Transverse colon (tissue), 4 donors: ENCODE measurements around the gene ARPC1A. TPM values are rescaled to one million over a fixed set of nuclear protein-coding genes. Genes with fewer than 3 reads are reported as not detected.
A peak's percentile ranks its signal among the peaks of the same experiment; 100 is the strongest.
"Not testable (repeated sequence)": the region's sequence is repeated elsewhere in the genome, so short reads cannot be mapped to it uniquely, and the experiment has no call there.

Experiments used
- DNase-seq: peaks from one replicate; pipeline ENCODE4 v3.0.0-alpha.2; 2019
- H3K27ac ChIP-seq, 4 donors: fragments of 200-600 bp; sonication (generic); 2 replicates each; pipeline ENCODE4 v1.5.1; 2016 to 2018; ENCODE audit warnings: inconsistent platforms in 4 of 4
- H3K27me3 ChIP-seq: fragments of 200-600 bp; sonication (generic); 2 replicates; pipeline ENCODE4 v1.5.1; 2017; ENCODE audit warnings: inconsistent platforms
- H3K36me3 ChIP-seq, 4 donors: fragments of 200-600 bp; sonication (generic); 2 replicates each; pipeline ENCODE4 v1.5.1; 2017 to 2019; ENCODE audit warnings: inconsistent platforms in 4 of 4
- H3K4me1 ChIP-seq, 4 donors: fragments of 200-600 bp; sonication (generic); 2 replicates each; pipeline ENCODE4 v1.5.1; 2017 to 2020; ENCODE audit warnings: inconsistent platforms in 4 of 4
- H3K4me3 ChIP-seq, 4 donors: fragments of 200-600 bp; sonication (generic); 1 replicate in 1 of 4; 2 replicates in 3 of 4; pipeline versions ENCODE4 v1.5.1 to v1.6.1; 2017 to 2019; ENCODE audit warnings: inconsistent platforms in 4 of 4
- H3K9me3 ChIP-seq, 2 donors: fragments of 200-600 bp; sonication (generic); 2 replicates each; pipeline ENCODE4 v1.5.1; 2017 to 2019; ENCODE audit warnings: inconsistent platforms in 2 of 2
- EP300 ChIP-seq: sonication (generic); formaldehyde crosslinking; IDR thresholded peaks from one replicate; pipeline ENCODE4 v1.6.1; 2017; ENCODE audit warnings: antibody characterized with exemption, low read depth
- POLR2A ChIP-seq: fragments of 450-650 bp; IDR thresholded peaks from one replicate; pipeline ENCODE4 v1.6.1; 2016; ENCODE audit warnings: antibody characterized with exemption, mild to moderate bottlenecking, moderate library complexity
- POLR2AphosphoS5 ChIP-seq, 3 donors: sonication (generic); formaldehyde crosslinking; IDR thresholded peaks; one replicate each; pipeline ENCODE4 v1.6.1; 2016; ENCODE audit warnings: antibody characterized with exemption in 3 of 3
- WGBS, 2 donors: methylation state at CpG; one replicate each; pipeline ENCODE4 v1.1.5; 2018; ENCODE audit warnings: low coverage in 1 of 2; 5-methylcytosine and 5-hydroxymethylcytosine counted together
- in situ Hi-C, 4 donors: fragments of 200-750 bp; cut with MboI; loops; one replicate each; pipeline versions ENCODE4 v1.15.0 to v1.15.1; 2017; ENCODE audit warnings: low sequenced_read_pairs in 3 of 4, low pct_ligation_motif_present in 1 of 4, low pct_unique_long_range_greater_than_20kb in 1 of 4
- intact Hi-C: fragments of 100-400 bp; cut with DNase I; formaldehyde crosslinking; loops from one replicate; pipeline ENCODE4 v1.15.1; 2023; ENCODE audit warnings: low total_unique reads
- total RNA-seq, 4 donors: library from RNA; depleted of rRNA; stranded (reverse); fragments of >200 nt; gene quantifications; one replicate each; pipeline ENCODE4 v1.1.0, GENCODE V29; 2016
- TF ChIP-seq, protein P1 (sequence below), 5 experiments: fragments of 200-600 bp in 3 of 5; fragments of 450-650 bp in 2 of 5; sonication (generic) in 3 of 5; IDR thresholded peaks; 1 replicate in 2 of 5; 2 replicates in 3 of 5; pipeline ENCODE4 v1.5.1; 2016 to 2017; ENCODE audit warnings: antibody characterized with exemption in 5 of 5, inconsistent platforms in 3 of 5, mild to moderate bottlenecking in 2 of 5, moderate library complexity in 1 of 5

Gene ARPC1A
- total RNA-seq, 4 donors from 2014 or later: 104 to 186 (median 147) TPM

- H3K9me3 ChIP-seq: no peaks in the 10 kb centered on the region
- H3K36me3 ChIP-seq: no peaks in the 10 kb centered on the region
- H3K4me1 ChIP-seq: peaks cover 0 to 4% (median 0%) of the 10 kb centered on the region in 4 donors
- H3K27me3 ChIP-seq: no peaks in the 10 kb centered on the region
- no peak for DNase-seq
- TF ChIP-seq POLR2A: no peak
- TF ChIP-seq POLR2AphosphoS5 (IDR thresholded peaks at IDR 0.05): no peak
- TF ChIP-seq, protein P1, sequence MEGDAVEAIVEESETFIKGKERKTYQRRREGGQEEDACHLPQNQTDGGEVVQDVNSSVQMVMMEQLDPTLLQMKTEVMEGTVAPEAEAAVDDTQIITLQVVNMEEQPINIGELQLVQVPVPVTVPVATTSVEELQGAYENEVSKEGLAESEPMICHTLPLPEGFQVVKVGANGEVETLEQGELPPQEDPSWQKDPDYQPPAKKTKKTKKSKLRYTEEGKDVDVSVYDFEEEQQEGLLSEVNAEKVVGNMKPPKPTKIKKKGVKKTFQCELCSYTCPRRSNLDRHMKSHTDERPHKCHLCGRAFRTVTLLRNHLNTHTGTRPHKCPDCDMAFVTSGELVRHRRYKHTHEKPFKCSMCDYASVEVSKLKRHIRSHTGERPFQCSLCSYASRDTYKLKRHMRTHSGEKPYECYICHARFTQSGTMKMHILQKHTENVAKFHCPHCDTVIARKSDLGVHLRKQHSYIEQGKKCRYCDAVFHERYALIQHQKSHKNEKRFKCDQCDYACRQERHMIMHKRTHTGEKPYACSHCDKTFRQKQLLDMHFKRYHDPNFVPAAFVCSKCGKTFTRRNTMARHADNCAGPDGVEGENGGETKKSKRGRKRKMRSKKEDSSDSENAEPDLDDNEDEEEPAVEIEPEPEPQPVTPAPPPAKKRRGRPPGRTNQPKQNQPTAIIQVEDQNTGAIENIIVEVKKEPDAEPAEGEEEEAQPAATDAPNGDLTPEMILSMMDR (IDR thresholded peaks at IDR 0.05): no peak
- TF ChIP-seq EP300: no peak
- intact Hi-C loops: no loop called here
- no peak overlapping the region for H3K27ac ChIP-seq
- 82 to 88% methylated on average over 5 to 9 of the region's 9 CpGs for WGBS, 2 donors
- no peak overlapping the region for H3K4me3 ChIP-seq
- in situ Hi-C loops: no loop called here
Measured at GRCh38 chr7:99289185-99289584, 36.5 kb upstream of the ARPC1A start.

DNA sequence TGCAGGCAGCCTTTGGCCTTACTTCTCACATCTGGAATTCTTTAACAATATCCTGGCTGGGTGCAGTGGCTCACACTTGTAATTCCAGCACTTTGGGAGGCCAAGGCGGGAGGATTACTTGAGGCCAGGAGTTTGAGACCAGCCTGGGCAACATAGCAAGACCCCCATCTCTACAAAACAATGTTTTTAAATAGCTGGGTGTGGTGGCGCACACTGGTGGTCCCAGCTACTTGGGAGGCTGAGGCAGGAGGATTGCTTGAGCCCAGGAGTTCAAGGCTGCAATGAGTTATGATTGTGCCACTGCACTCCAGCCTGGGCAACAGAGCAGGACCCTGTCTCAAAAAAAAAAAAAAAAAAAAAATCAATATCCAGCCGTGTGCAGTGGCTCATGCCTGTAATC, 35.5 kb upstream of the ARPC1A start:
- WGBS, 2 donors: 75 to 95% methylated on average over 1 to 3 of the region's 3 CpGs
- H3K4me3 ChIP-seq, H3K27ac ChIP-seq, intact Hi-C loops, in situ Hi-C loops, H3K27me3 ChIP-seq, H3K9me3 ChIP-seq, DNase-seq, H3K4me1 ChIP-seq, H3K36me3 ChIP-seq: not testable (repeated sequence)

DNA sequence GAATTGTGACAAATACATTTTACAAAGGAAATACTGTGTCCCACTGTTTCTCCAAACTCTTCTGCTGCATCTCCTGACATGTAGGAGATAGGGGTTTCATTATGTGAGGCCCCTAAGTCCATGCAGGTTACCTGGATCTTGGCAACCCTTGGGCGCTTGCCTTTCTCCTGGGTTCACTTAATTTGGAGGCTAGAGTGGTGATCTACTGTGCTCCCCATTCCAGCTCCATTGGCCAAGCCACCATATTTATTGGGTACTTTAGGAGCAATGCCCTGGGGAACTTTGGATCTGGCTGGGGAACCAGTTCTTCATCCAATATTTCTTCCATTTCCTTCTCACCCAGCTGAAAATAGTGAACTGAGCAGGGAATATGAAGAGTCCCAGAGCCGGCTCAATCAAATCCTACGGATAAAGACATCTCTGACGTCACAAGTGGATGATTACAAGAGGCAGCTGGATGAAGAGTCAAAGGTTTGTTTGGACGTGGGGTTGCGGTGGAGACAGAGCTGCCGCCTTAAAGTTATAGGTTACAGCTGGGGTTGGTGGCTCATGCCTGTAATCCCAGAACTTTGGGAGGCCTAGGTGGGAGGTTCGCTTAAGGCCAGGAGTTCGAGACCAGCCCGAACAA, 34.6 kb upstream of the ARPC1A start:
- H3K4me3 ChIP-seq: no peak overlapping the region
- TF ChIP-seq, protein P1 (IDR thresholded peaks at IDR 0.05): no peak
- TF ChIP-seq EP300: no peak
- TF ChIP-seq POLR2AphosphoS5 (IDR thresholded peaks at IDR 0.05): no peak
- TF ChIP-seq POLR2A: no peak
- 40 to 61% methylated on average over 4 to 10 of the region's 10 CpGs for WGBS, 2 donors
- H3K9me3 ChIP-seq: no peaks in the 10 kb centered on the region
- in situ Hi-C loops: no loop called here
- H3K4me1 ChIP-seq: peaks cover 0 to 4% (median 0%) of the 10 kb centered on the region in 4 donors
- intact Hi-C loops: no loop called here
- DNase-seq: peak; percentile 14
- no peak overlapping the region for H3K27ac ChIP-seq
- H3K27me3 ChIP-seq: no peaks in the 10 kb centered on the region
- no peaks in the 10 kb centered on the region for H3K36me3 ChIP-seq

- Histone ChIP-seq H3K27me3 (no peaks in the 10 kb centered on the region), H3K27ac (no peak overlapping the region), H3K4me1 (peaks cover 0 to 4% (median 0%) of the 10 kb centered on the region in 4 donors), H3K36me3 (no peaks in the 10 kb centered on the region), H3K9me3 (no peaks in the 10 kb centered on the region), H3K4me3 (no peak overlapping the region)
- TF ChIP-seq EP300 (no peak), POLR2A (no peak), POLR2AphosphoS5 (IDR thresholded peaks at IDR 0.05) (no peak)
- TF ChIP-seq, protein P1 (IDR thresholded peaks at IDR 0.05): no peak
- 92 to 97% methylated on average over 9 to 14 of the region's 14 CpGs for WGBS, 2 donors
- in situ Hi-C loops (no loop called here), intact Hi-C loops (no loop called here)
- no peak for DNase-seq
Measured at GRCh38 chr7:99292127-99292526, 33.6 kb upstream of the ARPC1A start.

DNA sequence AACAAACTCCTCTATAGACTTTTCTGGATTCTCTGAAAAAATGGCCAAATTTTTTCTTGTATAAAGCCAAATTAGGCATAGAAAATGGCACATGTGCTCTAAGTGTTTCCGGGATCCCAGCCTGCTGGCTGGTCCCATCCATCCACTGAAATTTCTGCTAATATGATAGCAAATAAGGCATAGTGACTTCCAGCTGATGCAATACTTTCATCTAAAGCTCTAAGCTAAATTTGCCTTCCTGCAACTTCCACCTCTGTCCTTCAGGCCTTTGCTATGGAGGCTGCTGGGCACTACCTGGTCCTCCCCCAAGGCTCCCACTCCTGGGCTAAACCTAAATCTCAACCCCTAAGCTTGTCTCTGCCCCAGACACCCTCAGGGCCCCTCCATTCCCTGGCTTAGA, 32.5 kb upstream of the ARPC1A start:
- in situ Hi-C loops (no loop called here), intact Hi-C loops (no loop called here)
- 96% methylated on average over 1 of the region's 1 CpG; no CpG with 5 or more reads in 1 of the 2 donors for WGBS, 2 donors
- no peak for TF ChIP-seq POLR2A
- TF ChIP-seq POLR2AphosphoS5 (IDR thresholded peaks at IDR 0.05): no peak
- TF ChIP-seq, protein P1 (IDR thresholded peaks at IDR 0.05): no peak
- no peak for TF ChIP-seq EP300
- no peak overlapping the region for H3K4me3 ChIP-seq
- H3K36me3 ChIP-seq: no peaks in the 10 kb centered on the region
- no peak for DNase-seq
- H3K4me1 ChIP-seq: peaks cover 0 to 4% (median 0%) of the 10 kb centered on the region in 4 donors
- no peaks in the 10 kb centered on the region for H3K27me3 ChIP-seq
- H3K9me3 ChIP-seq: no peaks in the 10 kb centered on the region
- no peak overlapping the region for H3K27ac ChIP-seq
